HepG2 (cell line): ENCODE measurements around the gene PLSCR2. TPM values are rescaled to one million over a fixed set of nuclear protein-coding genes. Genes with fewer than 3 reads are reported as not detected.

Experiments used
- ATAC-seq: fragments of 200-7000 bp; cut with Tn5 transposase; 3 replicates; pipeline ENCODE4 v1.9.1; 2020; ENCODE audit warnings: mild to moderate bottlenecking, moderate library complexity
- BruUV-seq: library from RNA; stranded (reverse); fragments of 400-500 nt; replicated peaks from 2 replicates; lab custom pipeline; 2021; lab: Mats Ljungman, UMichigan
- CTCF ChIA-PET: fragments of 300-600 bp; formaldehyde crosslinking; extraction: SDS; loops from one replicate; lab custom pipeline; 2021; ENCODE audit warnings: low total read pairs, inconsistent platforms, low intra/inter-chr PET ratio; lab: Yijun Ruan, JAX
- POLR2A ChIA-PET: fragments of 350-600 bp; sonication (Branson Sonifier 250); formaldehyde crosslinking; loops from one replicate; lab custom pipeline; 2020; ENCODE audit warnings: antibody characterized with exemption, inconsistent platforms; lab: Yijun Ruan, JAX
- DNase-seq: peaks from one replicate; pipeline ENCODE4 v3.0.0-alpha.2; 2015; ENCODE audit warnings: low spot score
- FAIRE-seq: peaks from 3 replicates; lab custom pipeline; 2011; peaks lifted over from hg19 to GRCh38; lab: Jason Lieb, UNC
- H2AFZ ChIP-seq: one replicate; pipeline ENCODE4 v1.6.1; 2011; ENCODE audit warnings: low read length, inconsistent platforms
- H3K27ac ChIP-seq: fragments of 300-600 bp; 3 replicates; pipeline ENCODE4 v1.8.0; 2011; ENCODE audit warnings: mixed run types, mild to moderate bottlenecking, mixed read lengths, low read length, inconsistent platforms; ENCODE audit not compliant: insufficient read depth; ENCODE audit errors: extremely low read length
- H3K27me3 ChIP-seq, 2 experiments: fragments of 200-600 bp in 1 of 2; 2 replicates in 1 of 2; 3 replicates in 1 of 2; pipeline versions ENCODE4 v1.6.0 to v1.8.0; 2011; ENCODE audit warnings: low read length in 2 of 2, mild to moderate bottlenecking in 2 of 2, moderate library complexity in 2 of 2, inconsistent platforms in 1 of 2; ENCODE audit not compliant: insufficient read depth in 2 of 2, control insufficient read depth in 1 of 2
- H3K36me3 ChIP-seq, 2 experiments: fragments of 200-600 bp in 1 of 2; replicated peaks in 1 of 2; 2 replicates in 1 of 2; 3 replicates in 1 of 2; pipeline versions ENCODE4 v1.5.1 to v1.8.0; 2011; ENCODE audit warnings: low read length in 2 of 2, inconsistent platforms in 1 of 2; ENCODE audit not compliant: insufficient read depth in 2 of 2, control insufficient read depth in 1 of 2
- H3K4me1 ChIP-seq: 2 replicates; pipeline ENCODE4 v1.5.1; 2012; ENCODE audit warnings: low read length, inconsistent platforms; ENCODE audit not compliant: insufficient read depth
- H3K4me2 ChIP-seq: 2 replicates; pipeline ENCODE4 v1.6.0; 2011; ENCODE audit warnings: low read depth, low read length, inconsistent platforms
- H3K4me3 ChIP-seq, 3 experiments: fragments of 200-600 bp in 1 of 3; sonication (generic), shearing (Covaris generic) in 1 of 3; replicated peaks in 1 of 3; 2 replicates each; pipeline ENCODE4 v1.5.1; 2011 to 2016; ENCODE audit warnings: low read length in 3 of 3, inconsistent platforms in 2 of 3, low read depth in 2 of 3, mild to moderate bottlenecking in 2 of 3, control low read depth in 1 of 3, mixed read lengths in 1 of 3; ENCODE audit not compliant: insufficient read depth in 1 of 3
- H3K79me2 ChIP-seq: one replicate; pipeline ENCODE4 v1.6.1; 2011; ENCODE audit warnings: low read length, inconsistent platforms; ENCODE audit not compliant: insufficient read depth
- H3K9ac ChIP-seq: 2 replicates; pipeline ENCODE4 v1.6.0; 2011; ENCODE audit warnings: mild to moderate bottlenecking, low read depth, low read length, inconsistent platforms; ENCODE audit not compliant: insufficient read depth
- H3K9me3 ChIP-seq: 2 replicates; pipeline ENCODE4 v1.5.1; 2012; ENCODE audit warnings: mild to moderate bottlenecking, low read length
- H4K20me1 ChIP-seq: 2 replicates; pipeline ENCODE4 v1.6.0; 2011; ENCODE audit warnings: inconsistent platforms, mild to moderate bottlenecking, low read length, moderate library complexity; ENCODE audit not compliant: insufficient read depth
- ATAD3A ChIP-seq: sonication (generic); formaldehyde crosslinking; IDR thresholded peaks from 2 replicates; pipeline ENCODE4 v1.4.0; 2020; ENCODE audit warnings: missing genetic modification reagents
- BCLAF1 ChIP-seq: fragments of 450-650 bp; IDR thresholded peaks from 2 replicates; pipeline ENCODE4 v1.6.1; 2017; ENCODE audit warnings: mild to moderate bottlenecking
- LRRFIP1 ChIP-seq: sonication (generic); formaldehyde crosslinking; conservative IDR thresholded peaks from 2 replicates; pipeline ENCODE4 v1.4.0; 2020; ENCODE audit warnings: missing genetic modification reagents
- NFE2 ChIP-seq: sonication (generic); formaldehyde crosslinking; IDR thresholded peaks from 2 replicates; pipeline ENCODE4 v1.4.0; 2020; ENCODE audit warnings: missing genetic modification reagents
- NFYC ChIP-seq: IDR thresholded peaks from 2 replicates; pipeline ENCODE4 v1.6.1; 2016; ENCODE audit warnings: missing genetic modification reagents, missing compliant biosample characterization
- PAXIP1 ChIP-seq: sonication (generic); formaldehyde crosslinking; conservative IDR thresholded peaks from 2 replicates; pipeline ENCODE4 v1.4.0; 2020; ENCODE audit warnings: mild to moderate bottlenecking, missing genetic modification reagents, moderate library complexity
- REPIN1 ChIP-seq: sonication (generic); formaldehyde crosslinking; IDR thresholded peaks from 2 replicates; pipeline ENCODE4 v1.8.0; 2022; ENCODE audit warnings: missing genetic modification reagents, low read depth, mild to moderate bottlenecking, borderline replicate concordance
- RFX5 ChIP-seq: IDR thresholded peaks from 2 replicates; pipeline ENCODE4 v1.6.1; 2011; ENCODE audit warnings: low read depth, low read length, improper control_type of control experiment
- RNF2 ChIP-seq: fragments of 450-650 bp; conservative IDR thresholded peaks from 2 replicates; pipeline ENCODE4 v1.6.1; 2016; ENCODE audit warnings: low read depth
- ZBTB34 ChIP-seq: sonication (generic); formaldehyde crosslinking; IDR thresholded peaks from 2 replicates; pipeline ENCODE4 v1.8.0; 2022; ENCODE audit warnings: mild to moderate bottlenecking, missing genetic modification reagents
- ZNF263 ChIP-seq: sonication (generic); formaldehyde crosslinking; IDR thresholded peaks from 2 replicates; pipeline ENCODE4 v1.4.0; 2020; ENCODE audit warnings: missing genetic modification reagents
- ZNF577 ChIP-seq: sonication (generic); formaldehyde crosslinking; IDR thresholded peaks from 2 replicates; pipeline ENCODE4 v1.4.0; 2020; ENCODE audit warnings: mild to moderate bottlenecking, low read depth, missing genetic modification reagents, borderline replicate concordance
- WGBS: methylation state at CpG from one replicate; pipeline ENCODE4 v1.1.6; 2017; ENCODE audit warnings: low lambda C conversion rate; 5-methylcytosine and 5-hydroxymethylcytosine counted together
- in situ Hi-C: cut with HindIII; loops from 2 replicates; pipeline ENCODE4 v1.10.0; 2017; ENCODE audit warnings: low pct_unique_long_range_greater_than_20kb; ENCODE audit not compliant: extremely low pct_ligation_motif_present
- intact Hi-C: fragments of 100-400 bp; cut with micrococcal nuclease; formaldehyde crosslinking; loops from one replicate; pipeline ENCODE4 v1.10.0; 2022; ENCODE audit not compliant: unreplicated experiment
- polyA plus RNA-seq, 8 experiments: library from polyadenylated mRNA; depleted of rRNA in 3 of 8; stranded (reverse) in 7 of 8; unstranded in 1 of 8; fragments of >200 nt; fragmentation: Illumina TruSeq in 4 of 8; extraction: Trizol in 4 of 8; gene quantifications; 2 replicates each; pipeline versions ENCODE4 v1.2.1 to v1.2.3, GENCODE V29; 2011 to 2016; ENCODE audit warnings: low read depth in 4 of 8, missing spikeins in 1 of 8, mixed read lengths in 1 of 8; ENCODE audit not compliant: insufficient read depth in 1 of 8
- total RNA-seq, 5 experiments: library from RNA; depleted of rRNA; stranded (reverse); fragments of >200 nt; fragmentation: Illumina TruSeq; extraction: Trizol; gene quantifications; 2 replicates each; pipeline ENCODE4 v1.2.3, GENCODE V29; 2016; ENCODE audit warnings: low read depth in 1 of 5

Gene PLSCR2
- total and polyA plus RNA-seq, 2 of the 13 experiments (the other 11 are each of a cell fraction or from before 2014, with no cell fraction given) = not detected

- TF ChIP-seq ZNF263 = no peak
- TF ChIP-seq BCLAF1 = no peak
- no peak for TF ChIP-seq ATAD3A (CRISPR knock-in tag)
- TF ChIP-seq NFE2 = no peak
- TF ChIP-seq RNF2 = no peak
- TF ChIP-seq NFYC = no peak
- TF ChIP-seq ZNF577 (CRISPR knock-in tag) = no peak
- no peak for TF ChIP-seq LRRFIP1 (CRISPR knock-in tag)
- TF ChIP-seq PAXIP1 (CRISPR knock-in tag) = no peak
- no peak for TF ChIP-seq REPIN1
- no peak for TF ChIP-seq RFX5
- TF ChIP-seq ZBTB34 (CRISPR knock-in tag) = no peak
- ATAC-seq (no peak), DNase-seq (no peak), FAIRE-seq (no peak)
- Histone ChIP-seq H3K36me3 (no peaks in the 10 kb centered on the region), H3K9ac (no peak overlapping the region), H3K9me3 (no peaks in the 10 kb centered on the region), H3K4me1 (no peaks in the 10 kb centered on the region), H3K79me2 (no peaks in the 10 kb centered on the region), H3K4me2 (no peak overlapping the region), H2AFZ (no peak overlapping the region), H3K27me3 (no peaks in the 10 kb centered on the region), H3K27ac (no peak overlapping the region), H4K20me1 (no peaks in the 10 kb centered on the region), H3K4me3 (no peak overlapping the region)
- CTCF ChIA-PET = no interaction called here
- no TSS peak for BruUV-seq
- intact Hi-C loops = no loop called here
- POLR2A ChIA-PET = no interaction called here
- 0% methylated on average over 2 of the region's 2 CpGs for WGBS
- in situ Hi-C loops = no loop called here
Measured at GRCh38 chr3:146493221-146493620, 23.9 kb upstream of the PLSCR2 start.
